ENCODE measurements around the gene AMPD3.

Gene AMPD3

DNA sequence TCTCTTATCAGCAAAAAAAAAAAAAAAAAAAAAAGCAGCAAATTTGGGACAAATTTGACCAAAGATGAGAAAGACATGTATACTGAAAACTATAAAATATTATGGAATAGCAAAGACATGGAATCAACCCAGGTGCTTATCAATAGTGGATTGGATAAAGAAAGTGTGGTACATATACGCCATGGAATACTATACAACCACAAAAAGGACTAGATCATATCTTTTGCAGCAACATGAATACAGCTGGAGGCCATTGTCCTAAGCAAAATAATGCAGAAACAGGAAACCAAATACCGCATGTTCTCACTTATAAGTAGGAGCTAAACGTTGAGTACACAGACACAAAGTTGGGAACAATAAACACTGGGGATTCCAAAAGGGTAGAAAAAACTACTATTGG, 87.7 kb downstream of the AMPD3 start:
- DNase-seq = no peak

DNA sequence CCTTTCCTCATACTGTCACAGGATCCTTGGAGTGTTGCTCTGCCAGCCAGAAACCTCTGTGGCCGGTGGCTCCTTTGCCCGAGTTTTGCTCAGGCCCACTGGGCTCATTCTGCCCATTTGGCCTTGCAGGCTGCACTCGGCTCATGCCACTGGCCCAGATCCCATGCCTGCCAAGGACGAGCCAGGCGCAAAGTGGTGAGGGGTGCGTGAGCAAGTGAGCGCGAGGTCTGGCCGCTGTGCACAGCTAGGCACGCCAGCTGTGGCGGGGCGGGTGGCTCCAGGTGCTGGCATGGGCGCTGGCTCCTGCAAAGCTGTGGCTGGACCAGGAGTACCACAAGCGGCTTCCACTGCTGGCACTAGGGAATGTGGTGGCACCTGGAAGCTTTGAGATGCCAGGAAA, 88.7 kb downstream of the AMPD3 start:
- no peak for DNase-seq

DNA sequence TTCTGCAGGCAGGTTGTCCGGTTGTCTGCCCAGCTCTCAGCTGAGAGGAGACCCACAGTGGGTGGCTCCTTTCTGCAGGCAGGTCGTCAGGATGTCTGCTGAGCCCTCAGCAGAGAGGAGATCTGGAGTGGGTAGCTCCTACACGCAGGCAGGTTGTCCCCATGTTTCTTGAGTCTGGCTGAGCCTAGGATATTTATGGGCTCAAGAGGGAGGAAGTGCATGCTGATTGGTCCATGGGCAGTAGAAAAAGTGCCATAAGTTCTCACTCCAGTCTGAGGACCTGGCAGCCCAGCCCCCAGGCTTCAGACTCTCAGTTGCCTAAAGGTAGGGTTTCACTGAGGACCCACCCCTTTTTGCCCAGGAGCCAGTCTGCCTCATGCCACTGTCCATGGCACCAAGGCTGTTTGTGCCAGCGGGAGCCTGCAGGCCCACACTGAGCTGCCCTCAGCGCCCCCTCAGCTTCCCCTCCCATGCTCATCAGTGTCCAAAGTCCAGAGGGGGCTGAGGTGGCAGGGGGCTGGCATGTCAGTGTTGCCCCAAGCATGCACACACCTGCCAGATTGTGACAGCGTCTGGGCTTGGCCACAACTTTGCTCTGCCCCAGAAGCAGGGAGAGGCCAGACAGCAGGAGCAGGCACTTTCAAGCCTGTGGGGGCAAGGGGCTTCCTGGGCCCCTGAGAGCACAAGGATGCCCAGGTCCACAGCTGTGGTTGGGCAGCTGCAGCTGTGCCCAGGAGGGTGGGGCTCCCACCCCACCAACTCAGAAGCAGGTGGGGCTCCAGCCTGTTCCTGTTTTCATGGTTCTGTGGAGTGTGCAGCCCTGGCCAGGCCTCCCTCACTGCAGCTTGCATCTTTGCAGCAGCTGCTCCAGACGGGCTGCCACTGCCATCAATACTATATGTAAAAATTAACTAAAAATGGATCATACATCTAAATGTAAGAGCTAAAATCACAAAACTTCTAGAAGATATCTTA, 89.7 kb downstream of the AMPD3 start:
- DNase-seq = no peak

DNA sequence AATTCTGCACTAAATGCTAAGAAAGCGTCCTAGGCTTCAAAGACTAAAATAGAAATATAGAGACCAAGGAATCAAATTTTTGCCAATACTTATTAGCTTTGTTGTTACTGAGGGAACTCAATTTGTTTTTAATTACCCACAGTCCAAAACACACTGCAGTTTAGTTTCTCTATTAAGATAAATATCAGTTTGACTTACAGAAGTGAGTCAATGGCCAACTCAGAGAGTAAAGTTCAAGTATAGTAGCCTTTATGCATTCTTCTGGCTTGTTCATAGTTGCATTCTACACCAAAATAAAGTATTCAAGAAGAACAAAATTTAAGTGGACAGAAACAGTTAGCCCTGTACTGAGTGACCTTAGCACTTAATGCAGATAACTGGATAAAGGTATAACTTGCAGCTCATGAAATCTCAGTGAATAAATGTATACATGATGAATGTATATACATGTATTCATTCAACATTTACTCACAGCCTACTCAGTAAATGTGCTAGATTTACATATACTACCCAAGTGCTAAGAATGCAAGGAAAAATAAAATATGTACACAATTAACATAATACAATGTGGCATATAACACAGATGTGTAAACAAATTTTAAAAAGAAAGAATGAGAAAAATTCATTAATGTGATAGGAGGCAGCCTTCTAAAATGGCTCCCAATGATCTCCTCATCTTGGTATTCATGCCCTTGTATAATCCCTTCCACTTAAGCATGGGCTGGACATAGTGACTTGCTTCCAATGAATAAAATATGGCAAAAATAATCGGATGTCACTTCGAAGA, 95.6 kb downstream of the AMPD3 start:
- no peak for DNase-seq

DNA sequence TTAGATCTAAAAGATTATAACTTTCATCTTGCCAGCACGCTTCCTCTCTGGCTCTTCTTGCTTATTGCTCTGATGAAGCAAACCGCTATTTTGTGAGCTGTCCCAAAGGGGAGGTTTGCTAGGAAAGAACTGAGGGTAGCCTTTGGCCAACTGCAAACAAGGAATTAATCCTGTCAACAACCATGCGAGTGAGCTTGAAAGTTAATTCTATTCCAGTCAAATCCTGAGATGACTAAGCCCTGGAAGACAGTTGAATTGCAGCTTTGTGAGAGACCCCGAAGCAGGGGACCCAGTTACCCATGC, 96.2 kb downstream of the AMPD3 start:
- no peak for DNase-seq

DNA sequence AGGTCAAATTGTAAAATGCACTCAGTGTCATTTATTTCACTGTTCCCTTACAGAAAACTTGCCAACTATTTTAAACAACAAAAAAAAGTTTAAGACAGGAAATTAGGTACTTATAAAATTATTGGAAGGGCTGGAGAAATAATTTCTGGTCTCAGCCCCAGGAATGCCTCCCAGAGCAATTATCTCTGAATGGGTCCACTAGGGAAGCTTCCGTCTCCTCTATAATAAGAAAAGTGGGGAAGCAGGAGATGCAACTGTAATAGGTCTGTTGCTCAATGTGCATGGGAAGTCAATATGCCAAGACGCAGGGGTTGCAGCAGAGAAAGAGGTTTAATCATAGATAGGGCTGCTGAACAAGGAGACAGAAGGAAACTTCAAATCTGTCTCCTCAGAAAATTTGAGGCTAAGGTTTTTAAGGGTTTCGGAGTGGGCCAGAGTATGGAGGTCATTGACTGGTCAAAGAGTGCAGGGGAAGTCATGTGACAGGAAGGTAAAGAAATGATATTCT, 96.8 kb downstream of the AMPD3 start:
- no peak for DNase-seq

DNA sequence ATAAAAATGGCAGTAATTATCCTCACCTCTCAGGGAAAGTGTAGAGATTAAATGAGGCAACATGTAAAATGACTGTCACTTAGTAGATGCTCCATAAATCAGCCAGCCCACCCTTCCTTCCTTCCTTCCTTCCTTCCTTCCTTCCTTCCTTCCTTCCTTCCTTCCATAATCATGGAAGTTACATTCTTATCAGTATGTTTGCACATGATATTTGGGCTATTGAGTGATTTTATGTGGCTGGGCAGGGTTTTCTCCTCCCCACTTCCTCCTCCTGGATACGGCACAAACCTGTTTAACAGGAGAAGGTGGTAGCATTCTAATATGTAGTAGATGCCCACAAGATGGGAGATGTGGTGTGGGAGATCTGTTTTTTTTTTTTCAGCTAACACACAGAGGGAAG, 101.5 kb downstream of the AMPD3 start:
- DNase-seq = no peak
